NB4 (cell line): Measurements from ENCODE around the gene IL1F10.

Experiments used
- CTCF ChIP-seq: IDR thresholded peaks from one replicate; pipeline ENCODE4 v1.5.1; 2012; ENCODE audit warnings: low read depth, low read length
- POLR2A ChIP-seq: IDR thresholded peaks from 2 replicates; pipeline ENCODE4 v1.6.1; 2011; ENCODE audit warnings: mild to moderate bottlenecking; ENCODE audit not compliant: insufficient read length; ENCODE audit errors: extremely low read depth

GRCh38 chr2:113067681-113068080, at the start of gene IL1F10:
- TF ChIP-seq CTCF (no peak), POLR2A (no peak)
